Measurements from ENCODE around the gene LTB4R2.
"Not testable (repeated sequence)": the region's sequence is repeated elsewhere in the genome, so short reads cannot be mapped to it uniquely, and the experiment has no call there.

The LTB4R2 gene

DNA sequence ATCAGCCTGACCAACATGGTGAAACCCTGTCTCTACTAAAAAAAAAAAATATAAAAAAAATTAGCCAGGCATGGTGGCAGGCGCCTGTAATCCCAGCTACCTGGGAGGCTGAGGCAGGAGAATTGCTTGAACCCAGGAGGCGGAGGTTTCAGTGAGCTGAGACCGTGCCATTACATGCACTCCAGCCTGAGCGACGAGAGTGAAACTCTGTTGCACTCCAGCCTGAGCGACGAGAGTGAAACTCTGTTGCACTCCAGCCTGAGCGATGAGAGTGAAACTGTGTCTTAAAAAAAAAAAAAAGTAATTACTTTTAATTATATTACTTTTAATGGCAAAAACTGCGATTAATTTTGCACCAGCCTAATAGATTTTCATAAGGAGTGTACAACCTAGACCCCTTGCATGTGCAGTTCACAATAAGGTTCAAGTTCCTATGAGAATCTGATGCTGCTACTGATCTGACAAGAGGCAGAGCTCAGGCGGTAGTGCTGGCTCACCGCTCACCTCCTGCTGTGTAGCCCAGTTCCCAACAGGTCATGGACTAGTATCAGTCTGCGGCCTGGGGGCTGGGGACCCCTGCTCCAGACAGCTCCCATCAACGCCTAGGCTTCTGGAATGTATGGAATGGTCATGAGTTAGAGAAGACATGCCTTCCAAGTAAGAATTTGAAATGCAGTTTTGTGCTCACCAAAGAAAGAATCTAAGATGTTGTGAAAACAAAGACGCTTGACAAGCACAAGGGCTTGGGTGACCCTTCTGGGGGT, 11.5 kb downstream of the LTB4R2 start:
- DNase-seq (ENCODE audit: low spot score): no peak

DNA sequence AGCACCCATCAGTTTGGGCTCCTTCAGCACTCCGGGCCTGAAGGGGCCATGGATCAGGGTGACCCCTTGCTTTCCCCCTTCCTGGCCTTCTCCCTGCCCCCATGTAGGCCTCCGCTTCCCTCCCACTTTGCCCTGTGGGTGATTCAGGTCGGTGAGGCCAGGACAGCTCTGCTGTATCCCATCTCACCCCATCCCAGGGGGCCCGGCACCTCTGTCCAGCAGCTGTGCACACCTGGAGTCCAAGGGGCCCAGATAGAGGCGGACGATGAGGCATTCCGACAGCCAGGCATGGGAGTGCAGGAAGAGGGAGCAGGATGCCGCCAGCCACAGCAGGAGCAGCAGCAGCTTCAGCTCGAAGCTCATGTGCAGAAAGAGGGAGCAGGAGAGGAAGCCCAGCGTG, 12.7 kb downstream of the LTB4R2 start:
- no peak for DNase-seq (ENCODE audit: low spot score)

DNA sequence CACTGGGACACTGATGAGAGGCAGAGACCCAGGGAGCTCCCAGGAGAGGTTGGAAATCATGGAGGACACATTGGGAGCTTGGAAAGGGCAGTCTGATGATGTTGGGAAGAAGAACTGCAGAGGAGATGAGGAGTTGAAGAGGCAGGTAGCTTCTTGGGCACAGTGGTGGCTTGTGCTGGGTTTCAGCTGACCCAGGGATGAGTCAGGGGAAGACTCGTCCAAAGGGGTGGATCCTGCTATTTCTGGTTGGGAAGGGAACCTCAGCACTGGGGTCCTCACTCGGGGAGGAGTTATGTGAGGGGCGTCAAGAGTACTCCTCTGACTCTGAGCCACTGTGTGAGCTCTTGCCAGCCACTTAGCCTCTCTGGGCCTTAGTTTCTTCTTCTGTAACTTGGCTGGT, 13.4 kb downstream of the LTB4R2 start:
- no peak for DNase-seq (ENCODE audit: low spot score)

- no peak for DNase-seq (ENCODE audit: low spot score)
Measured at GRCh38 chr14:24324024-24324423, 14.1 kb downstream of the LTB4R2 start.

DNA sequence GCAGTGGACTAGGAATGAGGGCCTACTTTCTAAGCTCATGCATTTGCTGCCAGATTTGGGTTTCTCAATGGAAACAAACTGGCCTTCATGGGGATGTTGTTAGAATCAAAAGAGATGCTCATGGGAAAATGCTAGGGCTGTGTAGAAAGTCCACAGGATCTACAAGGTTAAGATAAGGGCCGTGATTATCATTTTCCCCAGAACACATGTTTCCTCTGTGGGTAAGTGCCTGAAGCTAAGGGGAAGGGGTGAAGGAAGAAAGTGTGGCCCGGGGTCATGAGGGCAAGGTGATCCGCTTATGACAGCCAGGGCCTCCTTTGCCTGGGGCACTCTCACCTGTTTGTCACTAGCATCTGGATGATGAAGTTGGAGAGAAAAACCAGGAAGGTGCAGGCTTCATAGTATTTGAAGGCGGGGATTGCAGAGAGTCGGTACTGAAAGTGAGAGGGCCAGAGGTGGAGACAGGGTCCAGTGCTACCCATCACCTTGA, 15.1 kb downstream of the LTB4R2 start:
- no peak for DNase-seq (ENCODE audit: low spot score)

- DNase-seq (ENCODE audit: low spot score): no peak
Measured at GRCh38 chr14:24325963-24326362, 16.0 kb downstream of the LTB4R2 start.

- no peak for DNase-seq (ENCODE audit: low spot score)
Measured at GRCh38 chr14:24327303-24327702, 17.4 kb downstream of the LTB4R2 start.

DNA sequence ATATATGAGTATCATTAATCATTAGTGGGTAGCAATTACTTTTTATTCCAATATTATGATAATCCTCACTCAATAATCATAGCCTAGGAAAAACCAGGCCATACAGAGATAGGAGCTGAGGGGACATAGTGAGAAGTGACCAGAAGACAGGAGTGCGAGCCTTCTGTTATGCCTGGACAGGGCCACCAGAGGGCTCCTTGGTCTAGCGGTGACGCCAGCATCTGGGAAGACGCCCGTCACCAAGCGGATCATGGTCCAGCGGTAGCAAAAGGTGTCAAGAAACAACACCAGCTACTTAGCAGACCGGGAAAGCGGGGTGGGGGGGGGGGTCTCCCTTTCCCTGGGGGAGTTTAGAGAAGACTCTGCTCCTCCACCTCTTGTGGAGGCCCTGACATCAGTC, 18.0 kb downstream of the LTB4R2 start:
- DNase-seq (ENCODE audit: low spot score): not testable (repeated sequence)

DNA sequence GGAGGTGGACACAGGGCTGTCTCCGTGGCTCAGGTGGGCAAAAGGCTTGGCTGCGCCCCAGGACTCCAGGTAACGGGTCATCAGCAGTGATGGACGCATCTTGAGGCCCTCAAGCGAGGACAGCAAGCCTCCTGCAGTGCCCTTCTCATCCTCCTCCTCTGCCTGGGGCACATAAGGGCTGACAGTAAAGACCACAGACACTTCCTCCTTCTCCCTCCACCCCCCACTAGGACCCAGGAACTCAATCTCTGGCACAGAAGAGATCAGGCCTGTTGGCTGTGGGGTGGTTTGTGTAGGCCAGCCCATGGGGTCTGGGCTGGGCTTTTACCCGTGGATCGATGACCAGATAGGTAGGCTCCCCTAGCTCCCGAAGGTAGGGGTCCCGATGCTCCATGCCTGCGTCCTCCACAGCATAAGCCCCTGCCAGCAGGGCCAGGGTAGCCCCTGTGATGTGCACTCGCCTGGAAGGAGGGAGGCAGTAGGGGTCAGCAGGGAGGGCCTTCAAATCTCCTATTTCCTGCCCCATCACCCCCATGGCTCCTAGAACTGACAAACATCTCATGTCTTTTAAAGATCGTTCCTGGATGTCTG, 19.2 kb downstream of the LTB4R2 start:
- no peak for DNase-seq (ENCODE audit: low spot score)

GRCh38 chr14:24329736-24330135, 19.8 kb downstream of the LTB4R2 start:
- peak; percentile 58 for DNase-seq (ENCODE audit: low spot score)

DNA sequence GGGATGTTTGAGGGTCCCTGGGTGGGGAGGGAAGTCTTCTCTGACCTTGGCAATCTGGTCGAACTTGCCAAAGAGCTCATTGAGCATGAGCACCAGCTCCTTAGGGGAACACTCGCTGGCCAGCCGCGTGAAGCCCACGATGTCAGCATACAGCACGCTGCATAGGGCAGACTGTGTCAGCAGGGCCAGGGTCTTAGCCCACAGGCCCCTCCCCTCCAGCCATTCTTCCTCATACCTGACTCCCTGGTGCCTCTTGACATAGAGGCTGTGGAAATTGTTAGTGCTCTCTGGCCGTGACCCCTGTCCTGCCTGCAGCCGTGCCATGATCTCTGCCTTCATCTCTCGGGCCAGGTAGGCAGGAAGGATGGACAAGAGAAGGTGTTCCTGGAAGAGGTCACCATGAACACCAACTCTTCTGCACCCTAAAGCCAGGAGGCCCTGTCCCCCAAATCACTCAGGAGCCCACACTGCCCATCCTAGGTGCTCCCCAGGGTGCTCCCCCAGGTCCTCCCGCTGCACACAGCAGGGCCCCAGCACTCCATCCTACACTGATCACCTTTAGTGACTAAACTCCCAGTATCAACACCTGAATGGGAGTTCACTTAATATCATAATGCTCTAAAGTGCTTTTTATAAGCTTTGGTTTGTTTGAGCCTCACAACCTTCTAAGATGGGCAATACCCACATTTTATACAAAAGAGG, 21.2 kb downstream of the LTB4R2 start:
- DNase-seq (ENCODE audit: low spot score): no peak

DNA sequence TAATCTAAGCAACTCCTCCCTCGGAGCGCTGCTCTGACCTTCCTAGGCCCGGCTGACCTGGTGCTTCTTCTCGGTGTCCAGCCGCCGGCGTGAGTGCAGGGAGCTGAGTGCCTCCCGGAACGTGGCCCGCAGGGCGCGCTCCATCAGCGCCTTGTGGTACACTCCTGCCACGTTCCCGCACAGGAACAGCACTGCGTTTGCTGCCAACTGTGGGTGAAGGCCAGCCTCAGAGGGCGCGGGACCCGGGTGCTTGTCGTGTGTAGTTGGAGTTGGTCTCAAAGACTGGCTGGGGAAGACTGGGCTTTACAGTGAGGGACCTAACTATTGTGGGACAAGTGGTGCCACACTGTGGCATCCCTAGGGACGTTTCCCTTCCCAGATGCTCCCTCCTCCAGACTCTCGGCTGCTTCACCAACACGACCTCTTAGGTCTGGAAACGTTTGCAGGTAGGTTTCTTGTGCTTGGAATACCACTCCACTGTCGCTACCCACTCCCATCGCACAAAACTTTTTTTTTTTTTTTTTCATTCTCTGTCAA, 21.9 kb downstream of the LTB4R2 start:
- no peak for DNase-seq (ENCODE audit: low spot score)

GRCh38 chr14:24332268-24332993, 22.5 kb downstream of the LTB4R2 start:
- peak; percentile 64 for DNase-seq (ENCODE audit: low spot score)

DNA sequence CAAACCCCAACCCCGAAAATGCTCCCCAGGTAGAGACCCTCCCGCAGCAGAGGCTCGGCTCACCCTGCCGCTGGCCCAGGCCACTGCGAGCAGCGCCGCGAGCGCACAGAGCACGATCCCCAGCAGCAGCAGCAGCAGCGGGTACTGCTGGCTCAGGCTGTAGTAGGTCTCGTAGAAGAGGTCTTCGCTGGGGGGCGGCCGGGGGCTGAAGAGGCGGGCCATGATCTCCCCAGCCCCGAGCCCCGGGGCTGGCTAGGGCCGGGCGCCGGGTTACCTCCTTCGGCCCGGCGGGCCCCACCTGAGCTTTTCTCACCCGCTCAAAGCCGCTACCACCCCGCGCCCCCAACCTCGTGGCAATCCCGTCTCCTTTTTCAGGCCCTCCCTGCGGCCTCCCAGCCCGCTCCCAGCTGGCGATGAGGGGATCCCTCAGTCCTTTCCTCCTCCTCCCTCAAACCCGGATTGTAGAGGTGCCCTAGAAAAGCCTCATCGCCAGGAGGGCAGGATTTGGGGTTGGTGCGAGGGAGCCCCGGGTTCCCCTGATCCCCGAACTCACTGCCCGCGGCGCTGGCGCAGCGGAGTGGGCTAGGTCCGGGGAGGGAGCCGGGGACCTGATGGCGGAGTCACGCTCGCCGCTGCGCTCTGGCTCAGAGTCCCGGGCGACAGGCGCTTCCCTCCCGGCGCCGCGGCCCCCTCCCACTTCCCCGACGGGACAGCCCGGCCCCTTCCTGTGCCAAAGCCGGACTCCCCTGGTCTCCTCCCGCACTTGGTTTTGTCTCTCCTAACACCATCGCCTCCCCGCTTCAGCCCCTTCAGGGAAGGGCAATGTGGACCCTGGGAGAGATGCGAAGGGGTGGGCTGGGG, 24.7 kb downstream of the LTB4R2 start, which contains the start of gene ADCY4:
TSS of gene ADCY4 (minus strand) at position 641 of the 861 bp plus-strand sequence. CDS start at position 222, 419 bp downstream.
- DNase-seq (ENCODE audit: low spot score): no peak

- no peak for DNase-seq (ENCODE audit: low spot score)
Measured at GRCh38 chr14:24335461-24336171, 25.7 kb downstream of the LTB4R2 start.

DNA sequence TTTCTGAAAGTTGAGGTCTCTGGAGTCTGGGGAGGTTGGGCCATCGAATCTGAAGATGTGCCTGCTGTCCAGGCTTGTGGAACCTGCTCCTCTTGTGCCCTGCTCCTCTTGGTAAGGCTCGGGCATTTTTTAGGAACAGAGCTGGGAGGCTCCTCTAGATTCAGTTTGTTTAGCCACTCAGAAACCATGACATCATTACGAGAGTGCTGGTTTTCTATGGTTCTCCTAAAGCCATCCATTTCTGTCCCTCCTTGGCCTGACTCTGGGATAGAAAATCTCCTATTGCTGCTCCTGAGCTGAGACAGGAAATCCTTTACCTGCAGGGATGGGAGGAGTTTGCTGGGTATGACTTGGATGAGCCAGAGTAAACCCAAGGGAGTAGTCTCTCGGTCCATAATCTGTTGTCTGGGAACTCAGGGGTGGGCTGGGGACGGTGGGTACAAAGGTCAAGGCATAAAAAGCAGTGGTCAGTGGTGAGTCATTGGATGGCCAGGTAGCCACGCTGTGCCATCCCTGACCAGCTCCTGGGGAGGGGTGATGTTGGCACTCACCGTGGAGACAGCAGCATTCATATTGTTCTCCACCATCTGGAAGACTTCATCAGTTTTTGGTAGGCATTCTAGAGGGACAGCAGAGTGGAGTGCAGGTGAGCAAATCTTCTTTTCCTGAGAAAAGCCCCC, 27.3 kb downstream of the LTB4R2 start:
- no peak for DNase-seq (ENCODE audit: low spot score)

- DNase-seq (ENCODE audit: low spot score): no peak
Measured at GRCh38 chr14:24337824-24338175, 27.9 kb downstream of the LTB4R2 start.

- no peak for DNase-seq (ENCODE audit: low spot score)
Measured at GRCh38 chr14:24338843-24339242, 28.9 kb downstream of the LTB4R2 start.

- DNase-seq (ENCODE audit: low spot score): peak; percentile 22
Measured at GRCh38 chr14:24339284-24340151, 29.6 kb downstream of the LTB4R2 start, which contains the start of gene RIPK3. Gene RIPK3, minus strand, starts transcription at chr14:24339991. Its CDS starts 165 bp downstream, at chr14:24339826.

Measured in pons (tissue), 1 donor.